C4-2B (cell line): Measurements from ENCODE around the gene PLAGL1.

Source experiments
- ZFX ChIP-seq: fragments of 450-650 bp; IDR thresholded peaks from 2 replicates; pipeline ENCODE4 v1.6.1; 2017
- TF ChIP-seq, protein P1 (sequence below): fragments of 450-650 bp; conservative IDR thresholded peaks from 2 replicates; pipeline ENCODE4 v1.5.1; 2017; ENCODE audit warnings: mild to moderate bottlenecking

- TF ChIP-seq, protein P1, sequence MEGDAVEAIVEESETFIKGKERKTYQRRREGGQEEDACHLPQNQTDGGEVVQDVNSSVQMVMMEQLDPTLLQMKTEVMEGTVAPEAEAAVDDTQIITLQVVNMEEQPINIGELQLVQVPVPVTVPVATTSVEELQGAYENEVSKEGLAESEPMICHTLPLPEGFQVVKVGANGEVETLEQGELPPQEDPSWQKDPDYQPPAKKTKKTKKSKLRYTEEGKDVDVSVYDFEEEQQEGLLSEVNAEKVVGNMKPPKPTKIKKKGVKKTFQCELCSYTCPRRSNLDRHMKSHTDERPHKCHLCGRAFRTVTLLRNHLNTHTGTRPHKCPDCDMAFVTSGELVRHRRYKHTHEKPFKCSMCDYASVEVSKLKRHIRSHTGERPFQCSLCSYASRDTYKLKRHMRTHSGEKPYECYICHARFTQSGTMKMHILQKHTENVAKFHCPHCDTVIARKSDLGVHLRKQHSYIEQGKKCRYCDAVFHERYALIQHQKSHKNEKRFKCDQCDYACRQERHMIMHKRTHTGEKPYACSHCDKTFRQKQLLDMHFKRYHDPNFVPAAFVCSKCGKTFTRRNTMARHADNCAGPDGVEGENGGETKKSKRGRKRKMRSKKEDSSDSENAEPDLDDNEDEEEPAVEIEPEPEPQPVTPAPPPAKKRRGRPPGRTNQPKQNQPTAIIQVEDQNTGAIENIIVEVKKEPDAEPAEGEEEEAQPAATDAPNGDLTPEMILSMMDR, result no peak
- TF ChIP-seq ZFX, result no peak
Measured at GRCh38 chr6:143911028-143911427, 97.0 kb downstream of the PLAGL1 start.
